GM12865 (cell line): Measurements from ENCODE around the gene CSMD2.

Experiments
- DNase-seq: peaks from one replicate; pipeline ENCODE4 v3.0.0; 2010; ENCODE audit warnings: low read depth
- H3K4me3 ChIP-seq: 2 replicates; pipeline ENCODE4 v1.5.1; 2011; ENCODE audit warnings: mild to moderate bottlenecking, low read depth, low read length, control low read depth
- CTCF ChIP-seq: IDR thresholded peaks from 2 replicates; pipeline ENCODE4 v1.5.1; 2011; ENCODE audit warnings: low read length, control low read depth, low read depth, inconsistent platforms; ENCODE audit not compliant: insufficient read depth; ENCODE audit errors: missing control alignments

Gene CSMD2

GRCh38 chr1:33872683-33873082 is 292.3 kb downstream of the CSMD2 start:
- TF ChIP-seq CTCF: no peak
- no peak for DNase-seq
- no peak overlapping the region for H3K4me3 ChIP-seq

GRCh38 chr1:33872275-33872674 is 292.8 kb downstream of the CSMD2 start:
- DNase-seq: no peak
- H3K4me3 ChIP-seq: no peak overlapping the region
- no peak for TF ChIP-seq CTCF

- no peak for DNase-seq
- no peak for TF ChIP-seq CTCF
- H3K4me3 ChIP-seq: no peak overlapping the region
These were observed 297.3 kb downstream of the CSMD2 start for GRCh38 chr1:33867684-33868083.

GRCh38 chr1:33866281-33866680 is 298.7 kb downstream of the CSMD2 start:
- no peak for TF ChIP-seq CTCF
- no peak overlapping the region for H3K4me3 ChIP-seq
- DNase-seq: no peak

- DNase-seq: no peak
- TF ChIP-seq CTCF: no peak
These were observed 300.3 kb downstream of the CSMD2 start for GRCh38 chr1:33864460-33865389.

GRCh38 chr1:33863779-33864178 is 301.3 kb downstream of the CSMD2 start, which contains the start of gene HMGB4:
Gene HMGB4, plus strand, starts transcription at chr1:33864079. Its CDS starts 113 bp downstream, at chr1:33864192.
- no peak within 1 kb of the TSS for H3K4me3 ChIP-seq
- no peak for TF ChIP-seq CTCF
- DNase-seq: no peak

More at GRCh38 chr1:33864460-33865389, 300.3 kb downstream of the CSMD2 start:
- H3K4me3 ChIP-seq: no peak overlapping the region
